SW 1271 (cell line): ENCODE measurements around the gene RUVBL1.

ENCODE experiments used
- DNase-seq, 2 experiments: peaks; one replicate each; lab custom pipeline; 2025; lab: John Stamatoyannopoulos, UW

Gene RUVBL1

DNA sequence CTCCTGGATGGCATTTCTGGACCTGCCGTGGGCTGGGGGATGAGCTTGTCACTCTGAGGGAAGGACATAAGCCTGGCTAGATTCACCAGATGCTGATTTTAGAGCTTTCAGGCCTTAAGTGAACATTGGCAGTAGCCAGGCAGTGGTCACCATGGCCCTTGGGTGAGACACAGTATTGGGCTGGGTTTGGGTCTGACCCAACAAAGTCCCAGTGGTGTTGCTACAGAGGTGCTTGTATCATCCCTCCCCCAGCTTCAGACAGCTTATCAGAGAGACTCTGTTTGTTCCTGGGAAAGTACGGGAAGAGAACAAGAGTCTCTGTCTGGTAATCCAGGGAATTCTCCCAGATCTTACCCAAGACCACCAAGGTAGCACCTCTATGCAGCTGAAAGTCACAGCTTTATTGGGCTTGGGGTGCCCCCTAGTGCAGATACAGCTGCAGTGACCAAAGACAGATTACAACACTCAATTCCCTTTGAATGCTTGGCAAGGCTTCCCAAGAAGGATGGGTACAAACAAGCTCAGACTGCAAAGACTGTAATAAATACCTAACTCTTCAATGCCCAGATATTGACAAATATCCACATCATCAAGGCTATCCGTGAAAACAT lies 9.8 kb upstream of the RUVBL1 start:
- DNase-seq, result peak in 1 of 2 experiments; percentile 46

GRCh38 chr3:128131897-128132646 lies 8.5 kb upstream of the RUVBL1 start:
- DNase-seq, result no peak

- no peak for DNase-seq
Observed at GRCh38 chr3:128128251-128128650, 4.6 kb upstream of the RUVBL1 start.

DNA sequence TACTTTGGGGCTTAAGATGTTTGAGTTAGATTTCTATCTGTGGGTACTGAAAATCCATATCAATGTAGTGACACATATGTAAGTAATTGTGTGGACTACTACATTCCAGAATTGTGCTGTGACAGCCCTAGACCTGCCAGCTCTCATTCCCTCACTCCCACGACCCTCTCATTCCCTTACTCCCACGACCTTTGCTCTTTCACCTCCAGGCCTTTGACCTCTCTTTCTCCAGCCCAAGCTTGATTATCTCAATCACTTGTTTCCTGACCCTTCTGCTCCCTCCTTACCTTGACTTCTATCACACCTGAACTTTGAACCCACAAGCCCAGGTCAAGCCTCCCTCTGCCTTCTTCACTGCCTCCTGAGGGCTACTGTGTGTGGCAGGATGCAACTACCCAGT lies 3.6 kb upstream of the RUVBL1 start:
- DNase-seq, result no peak

DNA sequence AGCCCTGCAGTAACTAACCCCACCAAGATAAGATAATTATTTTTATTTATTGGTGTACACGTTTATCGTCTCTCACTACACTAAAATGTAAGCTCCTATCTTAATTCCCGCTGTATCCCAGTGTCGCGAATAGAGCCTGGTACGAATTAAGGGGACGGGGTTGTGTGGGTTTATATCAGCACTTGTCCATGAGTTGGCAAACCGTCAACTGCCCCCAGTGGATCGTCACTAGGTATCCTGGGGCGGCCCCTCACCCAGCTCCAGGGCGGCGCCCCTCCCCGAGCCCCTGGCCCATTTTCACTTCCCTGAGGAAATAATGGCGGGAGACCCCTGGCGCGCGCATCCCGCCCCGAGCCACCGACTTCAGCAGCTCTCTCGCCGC lies 465 bp downstream of the RUVBL1 start:
- DNase-seq, result no peak

DNA sequence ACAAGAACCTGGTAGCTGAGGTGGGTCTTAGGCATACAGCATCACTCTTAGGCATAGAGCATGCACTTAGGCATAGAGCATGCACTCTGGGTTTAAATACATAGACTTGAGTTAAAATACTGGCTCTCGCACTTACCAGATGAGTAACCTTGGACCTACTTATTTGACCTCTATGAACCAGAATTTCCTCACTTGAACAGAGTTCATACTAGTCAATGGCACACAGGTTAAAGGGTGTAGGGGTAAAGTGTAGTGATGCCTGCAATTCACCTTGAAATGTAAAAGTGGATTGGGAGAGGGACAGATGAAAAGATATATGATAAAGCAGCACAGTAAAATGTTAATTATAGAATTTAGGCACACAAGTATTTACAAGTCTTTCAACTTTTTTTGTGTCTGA lies 1.6 kb downstream of the RUVBL1 start:
- DNase-seq, result no peak

DNA sequence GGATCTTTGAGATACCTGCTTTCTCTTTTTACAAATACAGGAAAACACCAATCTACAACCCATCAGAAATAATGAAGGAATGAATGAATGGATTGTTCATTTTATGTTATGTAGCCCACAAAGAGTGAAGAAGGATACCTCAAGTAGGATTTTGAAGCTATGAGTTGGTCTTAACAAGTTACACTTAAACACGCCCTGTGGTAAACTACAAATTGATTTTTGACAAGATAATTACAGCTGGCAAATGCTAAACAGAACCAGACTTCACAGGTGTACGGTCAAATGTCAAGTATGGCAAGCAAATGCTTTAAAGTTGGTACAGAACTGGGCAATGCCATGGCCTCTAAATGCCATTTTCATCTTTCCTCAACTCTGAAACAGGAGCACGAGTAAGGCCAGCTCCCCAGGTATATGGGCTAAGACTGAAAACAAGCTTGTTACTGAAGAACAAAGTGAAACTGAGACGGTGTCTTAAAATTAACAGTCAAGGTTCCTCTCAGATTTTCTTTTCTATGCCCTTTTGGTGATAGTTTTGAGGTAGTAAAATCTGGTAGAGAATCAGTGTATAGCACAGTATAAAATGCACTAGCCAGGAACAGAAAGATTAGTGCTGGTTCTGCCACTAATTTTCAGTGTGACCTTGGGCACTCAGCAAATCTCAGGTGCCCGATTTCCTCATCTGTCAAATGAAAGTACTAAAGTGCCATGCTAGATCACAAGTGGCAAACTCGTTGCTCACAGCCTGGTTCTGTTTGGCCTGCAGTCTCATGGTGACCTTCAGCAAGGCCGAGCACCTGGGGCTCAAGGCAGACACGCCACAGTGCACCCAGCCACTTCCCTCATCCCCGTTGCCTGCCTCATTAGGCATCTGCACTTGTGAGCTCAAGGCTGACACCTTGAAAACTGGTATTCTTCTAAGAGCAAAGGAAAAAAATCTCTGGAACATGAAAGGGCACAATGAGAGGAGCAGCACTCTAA lies 9.5 kb downstream of the RUVBL1 start:
- no peak for DNase-seq

GRCh38 chr3:128112357-128112968 lies 11.1 kb downstream of the RUVBL1 start:
- peak in 1 of 2 experiments; percentile 32 for DNase-seq

DNA sequence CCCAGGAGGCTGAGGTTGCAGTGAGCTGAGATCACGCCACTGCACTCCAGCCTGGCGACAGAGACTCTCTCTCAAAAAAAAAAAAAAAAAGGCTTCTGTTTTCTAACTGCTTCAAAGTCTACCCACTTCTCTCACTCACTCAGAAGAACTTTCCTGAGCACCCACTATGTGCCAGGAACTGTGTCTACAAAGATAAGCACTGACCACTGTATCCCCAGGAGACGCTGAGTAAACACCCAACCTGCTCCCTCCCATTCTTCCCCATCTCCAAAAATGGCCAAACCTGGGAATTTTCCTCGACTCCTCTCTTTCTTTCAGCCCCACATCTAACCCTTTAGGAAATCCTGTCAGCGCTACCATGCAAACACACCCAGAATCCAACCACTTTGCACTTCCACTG lies 12.5 kb downstream of the RUVBL1 start:
- DNase-seq, result no peak

DNA sequence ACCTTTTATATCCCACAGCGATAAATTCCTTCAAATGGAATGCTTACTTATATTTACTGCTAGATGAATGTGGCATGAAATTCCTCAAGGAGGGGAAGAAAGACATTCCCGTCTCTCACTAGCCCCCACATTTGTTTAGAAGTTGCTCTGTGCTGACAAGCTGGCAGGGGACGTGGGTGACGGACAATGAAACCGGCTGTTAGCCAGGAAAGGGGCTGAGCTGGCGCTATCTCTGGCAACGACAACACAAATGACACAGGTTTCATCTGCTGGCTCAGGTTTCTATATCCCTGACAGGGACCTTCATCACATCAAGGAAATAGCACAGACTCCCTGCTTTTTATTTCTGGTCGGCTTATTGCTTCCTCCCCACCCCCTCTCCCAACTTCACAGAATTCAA lies 15.8 kb downstream of the RUVBL1 start:
- DNase-seq, result no peak

- no peak for DNase-seq
Observed at GRCh38 chr3:128103136-128103676, 20.4 kb downstream of the RUVBL1 start.

GRCh38 chr3:128100638-128101037 lies 23.0 kb downstream of the RUVBL1 start:
- DNase-seq, result no peak

- DNase-seq, result no peak
Observed at GRCh38 chr3:128100161-128100560, 23.5 kb downstream of the RUVBL1 start.

DNA sequence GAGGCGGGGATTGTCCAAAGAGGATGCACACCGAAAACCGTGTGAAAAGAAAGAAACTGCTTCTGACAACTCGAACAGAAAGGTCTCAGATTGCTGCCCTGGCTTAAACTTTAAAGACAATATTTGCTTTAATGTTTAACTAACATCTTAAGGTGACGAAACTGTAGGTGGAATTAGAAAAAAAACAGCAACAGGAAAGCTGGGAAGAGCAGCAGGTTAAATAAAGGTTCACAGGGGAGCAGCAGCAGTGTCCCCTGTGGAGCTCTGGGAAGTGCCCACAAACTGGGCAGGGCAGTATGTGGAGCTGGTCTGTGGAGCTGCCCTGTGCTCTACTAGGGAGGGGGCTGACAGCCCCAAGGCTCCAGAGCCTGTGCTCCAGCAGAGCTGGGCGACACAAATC lies 25.4 kb downstream of the RUVBL1 start:
- DNase-seq, result no peak

- DNase-seq, result peak in 1 of 2 experiments; percentile 27
Observed at GRCh38 chr3:128095222-128095703, 28.3 kb downstream of the RUVBL1 start.

DNA sequence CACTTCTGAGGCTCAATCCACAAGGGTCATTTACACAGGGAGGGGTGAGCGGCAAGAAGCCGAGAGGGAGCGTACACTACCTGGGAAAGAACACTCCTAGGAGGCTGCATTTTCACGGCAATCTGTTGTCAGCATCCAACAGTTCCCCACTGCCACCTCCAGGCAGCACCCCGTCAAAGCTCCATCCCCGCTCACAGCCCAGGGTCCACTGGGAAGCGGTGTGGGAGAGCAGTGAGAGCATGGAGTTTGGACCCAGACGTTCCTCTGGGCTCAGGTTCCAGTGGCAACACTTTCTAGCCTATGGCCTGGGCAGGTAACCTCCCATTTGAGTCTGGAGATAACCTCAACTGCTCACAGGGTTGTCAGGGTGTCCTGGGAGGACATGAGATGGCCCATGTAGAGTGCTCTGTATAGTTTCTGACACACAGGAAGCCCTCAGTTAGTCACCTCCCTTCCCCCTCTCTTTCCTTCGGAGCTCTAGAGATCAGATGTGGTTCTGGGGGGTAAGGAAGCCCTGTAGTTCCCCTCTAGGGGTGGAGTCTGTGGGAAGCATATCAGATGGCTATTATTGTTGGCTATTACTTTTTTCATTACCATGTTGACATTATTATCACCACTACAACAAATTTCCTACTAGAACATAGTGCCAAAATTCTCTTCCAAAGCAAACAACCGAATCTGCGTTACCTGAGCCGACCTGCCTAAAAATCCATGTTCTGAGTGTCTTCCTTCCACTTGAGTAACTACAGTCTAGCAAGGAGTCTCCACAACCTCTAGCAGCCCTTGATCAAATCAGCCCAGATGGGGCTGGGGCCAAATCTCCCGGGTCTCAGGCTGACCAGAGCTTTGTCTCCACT lies 29.1 kb downstream of the RUVBL1 start:
- no peak for DNase-seq

DNA sequence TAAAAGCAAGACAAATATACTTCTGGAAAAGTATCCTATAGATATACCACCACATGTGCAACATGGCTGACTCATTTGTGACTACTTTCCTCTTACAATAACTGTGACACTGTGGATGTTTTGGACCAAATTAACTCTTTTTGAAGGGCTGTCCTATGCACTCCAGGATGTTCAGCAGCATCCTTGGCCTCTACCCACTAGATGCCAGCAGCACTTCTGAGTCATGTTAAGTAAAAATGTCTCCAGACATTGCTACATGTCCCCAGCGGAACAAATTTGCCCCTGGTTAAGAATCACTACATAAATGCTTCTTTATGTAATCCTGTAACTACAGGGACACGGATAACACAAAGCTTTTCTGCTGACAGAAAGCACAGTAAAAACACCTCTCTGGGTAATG lies 32.0 kb downstream of the RUVBL1 start:
- no peak for DNase-seq

DNA sequence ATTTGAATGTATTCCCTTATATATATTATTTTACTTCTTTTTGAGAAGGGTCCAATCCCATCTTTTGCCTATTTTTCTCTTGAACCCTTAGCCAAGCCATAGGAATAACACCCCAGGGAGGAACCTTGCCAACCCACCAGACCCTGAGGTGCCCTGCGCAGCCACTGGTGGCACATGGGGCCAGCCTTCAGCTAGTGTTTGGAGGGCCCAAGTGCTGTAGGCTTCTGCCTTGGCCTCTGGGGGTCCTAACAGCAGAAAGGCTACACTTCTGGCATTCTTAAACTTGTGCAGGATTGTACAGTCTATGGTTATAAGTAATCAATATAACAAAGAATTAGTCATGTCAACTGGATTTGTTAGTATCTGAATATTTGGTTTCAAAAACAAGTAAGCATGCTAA lies 34.5 kb downstream of the RUVBL1 start:
- DNase-seq, result no peak

- DNase-seq, result no peak
Observed at GRCh38 chr3:128084675-128085021, 39.0 kb downstream of the RUVBL1 start.

- no peak for DNase-seq
Observed at GRCh38 chr3:128083980-128084674, 39.5 kb downstream of the RUVBL1 start.
